Fibroblast of pulmonary artery (primary cell): Measurements from ENCODE around the gene DTX3.
"Not testable (repeated sequence)": the region's sequence is repeated elsewhere in the genome, so short reads cannot be mapped to it uniquely, and the experiment has no call there.

Source experiments
- DNase-seq: peaks from one replicate; pipeline ENCODE4 v3.0.0-alpha.2; 2010; ENCODE audit warnings: low read depth
- H3K4me3 ChIP-seq: replicated peaks from 2 replicates; pipeline ENCODE4 v1.5.1; 2011; ENCODE audit warnings: low read depth, mild to moderate bottlenecking, control low read depth, low read length, moderate library complexity
- CTCF ChIP-seq: IDR thresholded peaks from 2 replicates; pipeline ENCODE4 v1.5.1; 2011; ENCODE audit warnings: mild to moderate bottlenecking, control low read depth, low read length, inconsistent platforms; ENCODE audit errors: missing control alignments

The DTX3 gene

DNA sequence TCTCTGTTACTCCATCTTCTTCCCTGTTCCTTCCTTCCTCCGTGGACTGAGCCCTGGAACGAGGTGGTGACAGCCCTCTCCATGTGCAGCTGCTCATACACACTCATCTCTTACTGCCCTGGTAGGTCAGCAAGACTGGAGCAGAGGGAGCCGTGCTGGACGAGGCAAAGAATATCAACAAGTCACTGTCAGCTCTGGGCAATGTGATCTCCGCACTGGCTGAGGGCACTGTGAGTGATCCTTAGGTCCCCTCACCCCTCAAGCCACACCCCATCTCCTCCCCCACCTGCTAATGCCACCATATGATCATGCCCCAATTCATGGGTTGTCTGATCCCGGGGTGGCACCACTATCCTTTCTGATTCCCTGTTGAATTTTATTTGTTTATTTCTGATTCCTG, 35.8 kb upstream of the DTX3 start:
- no peak for DNase-seq
- no peak for TF ChIP-seq CTCF
- H3K4me3 ChIP-seq: no peak overlapping the region

- H3K4me3 ChIP-seq: no peak overlapping the region
- no peak for DNase-seq
- no peak for TF ChIP-seq CTCF
Observed at GRCh38 chr12:57569858-57570257, 34.8 kb upstream of the DTX3 start.

GRCh38 chr12:57570438-57570837, 34.2 kb upstream of the DTX3 start:
- H3K4me3 ChIP-seq, DNase-seq: not testable (repeated sequence)

GRCh38 chr12:57571926-57572762, 32.5 kb upstream of the DTX3 start:
- no peak for TF ChIP-seq CTCF
- no peak overlapping the region for H3K4me3 ChIP-seq
- no peak for DNase-seq

DNA sequence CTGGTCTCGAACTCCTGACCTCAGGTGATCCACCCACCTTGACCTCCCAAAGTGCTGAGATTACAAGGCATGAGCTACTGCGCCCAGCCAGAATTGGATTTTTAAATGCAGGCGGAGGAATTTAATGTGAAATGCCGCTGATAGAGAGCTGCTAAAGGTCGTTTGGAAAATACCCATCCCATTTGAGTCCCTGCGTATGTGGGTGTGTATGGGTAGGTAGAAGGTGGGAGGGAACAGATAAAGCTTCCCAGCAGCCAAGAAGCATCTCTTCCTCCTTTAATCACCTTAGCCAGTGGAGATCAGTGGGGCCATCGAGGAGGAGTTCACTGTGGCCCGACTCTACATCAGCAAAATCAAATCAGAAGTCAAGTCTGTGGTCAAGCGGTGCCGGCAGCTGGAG, 29.8 kb upstream of the DTX3 start:
- no peak for TF ChIP-seq CTCF
- DNase-seq: no peak
- no peak overlapping the region for H3K4me3 ChIP-seq

- H3K4me3 ChIP-seq: no peak overlapping the region
- DNase-seq: no peak
- no peak for TF ChIP-seq CTCF
Observed at GRCh38 chr12:57575771-57576612, 28.6 kb upstream of the DTX3 start.

- TF ChIP-seq CTCF: no peak
- no peak overlapping the region for H3K4me3 ChIP-seq
- DNase-seq: no peak
Observed at GRCh38 chr12:57576613-57577160, 27.9 kb upstream of the DTX3 start.
